Stimulated activated CD4-positive, alpha-beta T cell treated with anti-CD3 and anti-CD28 coated beads, Interleukin-4, amount 100 ng/mL, for 48 hours (primary cell): Measurements from ENCODE around the gene SHC2.
"Not testable (repeated sequence)": the region's sequence is repeated elsewhere in the genome, so short reads cannot be mapped to it uniquely, and the experiment has no call there.

Source experiments
- DNase-seq, 2 donors: peaks; one replicate each; pipeline ENCODE4 v3.0.0-alpha.2; 2020; ENCODE audit warnings: low read depth in 2 of 2

Gene SHC2

DNA sequence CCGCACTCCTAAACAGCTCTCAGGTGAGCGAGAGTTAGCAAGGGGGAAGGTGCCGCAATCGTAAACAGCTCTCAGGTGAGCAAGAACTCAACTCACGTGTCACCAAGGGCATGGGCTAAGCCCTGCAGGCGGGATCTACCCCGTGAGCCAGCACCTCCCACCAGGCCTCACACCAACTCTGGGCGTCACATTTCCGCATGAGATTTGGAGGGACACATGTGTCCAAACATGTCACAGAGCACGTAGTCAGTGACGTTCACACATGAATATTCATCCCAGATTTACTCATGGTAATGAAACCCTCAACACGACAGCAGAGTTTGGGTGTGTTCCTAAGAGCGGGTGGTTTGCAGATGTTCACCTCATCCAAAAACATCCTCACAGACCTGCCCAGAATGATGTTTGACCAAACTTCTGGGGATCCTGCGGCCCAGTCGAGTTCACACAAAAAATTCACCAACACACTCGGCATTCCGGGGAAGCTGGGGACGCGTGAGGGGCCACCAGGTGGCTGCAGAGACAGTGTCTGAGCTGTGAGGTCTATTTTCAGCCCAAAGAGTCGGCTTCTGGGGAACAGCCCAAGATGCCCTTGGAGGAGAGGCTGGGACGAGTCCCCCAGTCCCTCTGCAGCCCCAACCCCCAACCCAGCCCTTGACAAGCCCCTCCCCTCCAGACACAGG is 71.4 kb downstream of the SHC2 start:
- no peak for DNase-seq

DNA sequence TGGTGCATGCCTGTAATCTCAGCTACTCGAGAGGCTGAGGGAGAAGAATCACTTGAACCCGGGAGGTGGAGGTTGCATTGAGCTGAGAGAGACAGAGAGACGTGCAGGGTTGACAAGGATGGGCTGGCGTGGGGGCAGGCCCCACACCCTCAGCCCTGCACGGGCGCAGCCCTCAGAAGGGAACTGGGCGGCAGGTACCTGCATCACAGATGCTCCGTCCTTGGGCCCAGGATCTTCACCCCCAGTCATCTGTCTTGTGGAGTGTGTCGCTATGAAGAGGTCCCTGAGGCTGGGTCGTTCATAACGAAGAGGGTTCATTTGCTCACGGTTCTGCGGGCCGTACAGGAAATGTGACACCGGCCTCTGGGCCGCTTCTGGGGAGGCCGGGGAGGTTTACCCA is 72.1 kb downstream of the SHC2 start:
- no peak for DNase-seq

DNA sequence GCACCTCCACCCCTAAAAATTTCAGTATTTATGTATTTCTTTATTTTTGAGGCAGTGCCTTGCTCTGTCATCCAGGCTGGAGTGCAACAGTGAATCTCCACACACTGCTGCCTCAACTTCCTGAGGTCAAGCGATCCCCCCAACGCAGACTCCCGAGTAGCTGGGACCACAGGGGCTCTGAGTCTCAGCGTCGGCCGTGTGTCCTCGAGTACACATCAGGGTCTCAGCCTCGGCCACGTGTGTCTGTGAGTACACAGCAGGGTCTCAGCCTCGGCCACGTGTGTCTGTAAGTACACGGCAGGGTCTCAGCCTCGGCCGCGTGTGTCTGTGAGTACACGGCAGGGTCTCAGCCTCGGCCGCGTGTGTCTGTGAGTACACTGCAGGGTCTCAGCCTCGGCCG is 73.1 kb downstream of the SHC2 start:
- no peak for DNase-seq

DNA sequence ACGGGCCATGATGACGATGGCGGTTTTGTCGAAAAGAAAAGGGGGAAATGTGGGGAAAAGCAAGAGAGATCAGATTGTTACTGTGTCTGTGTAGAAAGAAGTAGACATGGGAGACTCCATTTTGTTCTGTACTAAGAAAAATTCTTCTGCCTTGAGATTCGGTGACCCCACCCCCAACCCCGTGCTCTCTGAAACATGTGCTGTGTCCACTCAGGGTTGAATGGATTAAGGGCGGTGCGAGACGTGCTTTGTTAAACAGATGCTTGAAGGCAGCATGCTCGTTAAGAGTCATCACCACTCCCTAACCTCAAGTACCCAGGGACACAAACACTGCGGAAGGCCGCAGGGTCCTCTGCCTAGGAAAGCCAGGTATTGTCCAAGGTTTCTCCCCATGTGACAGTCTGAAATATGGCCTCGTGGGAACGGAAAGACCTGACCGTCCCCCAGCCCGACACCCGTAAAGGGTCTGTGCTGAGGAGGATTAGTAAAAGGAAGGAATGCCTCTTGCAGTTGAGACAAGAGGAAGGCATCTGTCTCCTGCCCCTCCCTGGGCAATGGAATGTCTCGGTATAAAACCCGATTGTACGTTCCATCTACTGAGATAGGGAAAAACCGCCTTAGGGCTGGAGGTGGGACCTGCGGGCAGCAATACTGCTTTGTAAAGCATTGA is 74.1 kb downstream of the SHC2 start:
- DNase-seq = not testable (repeated sequence)

DNA sequence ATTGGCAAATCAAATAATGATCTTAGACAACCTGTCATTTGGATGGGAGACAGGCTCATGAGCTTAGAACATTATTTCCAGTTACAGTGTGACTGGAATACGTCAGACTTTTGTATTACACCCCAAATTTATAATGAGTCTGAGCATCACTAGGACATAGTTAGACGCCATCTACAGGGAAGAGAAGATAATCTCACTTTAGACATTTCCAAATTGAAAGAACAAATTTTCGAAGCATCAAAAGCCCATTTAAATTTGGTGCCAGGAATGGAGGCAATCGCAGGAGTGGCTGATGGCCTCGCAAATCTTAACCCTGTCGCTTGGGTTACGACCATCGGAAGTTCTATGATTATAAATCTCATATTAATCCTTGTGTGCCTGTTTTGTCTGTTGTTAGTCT is 74.6 kb downstream of the SHC2 start:
- DNase-seq = not testable (repeated sequence)

DNA sequence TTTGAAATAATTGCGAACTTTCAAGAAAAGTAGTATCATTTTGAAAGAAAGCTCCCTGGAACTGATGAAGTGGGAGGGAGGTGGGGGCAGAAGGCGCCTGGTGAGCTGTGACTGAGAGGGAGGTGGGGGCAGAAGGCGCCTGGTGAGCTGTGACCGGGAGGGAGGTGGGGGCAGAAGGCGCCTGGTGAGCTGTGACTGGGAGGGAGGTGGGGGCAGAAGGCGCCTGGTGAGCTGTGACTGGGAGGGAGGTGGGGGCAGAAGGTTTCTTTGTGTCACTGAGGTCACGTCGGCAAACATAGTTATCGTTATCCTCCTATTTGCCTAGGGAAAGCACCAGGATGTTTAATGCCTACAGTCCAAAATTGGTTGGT is 76.0 kb downstream of the SHC2 start:
- DNase-seq = no peak

DNA sequence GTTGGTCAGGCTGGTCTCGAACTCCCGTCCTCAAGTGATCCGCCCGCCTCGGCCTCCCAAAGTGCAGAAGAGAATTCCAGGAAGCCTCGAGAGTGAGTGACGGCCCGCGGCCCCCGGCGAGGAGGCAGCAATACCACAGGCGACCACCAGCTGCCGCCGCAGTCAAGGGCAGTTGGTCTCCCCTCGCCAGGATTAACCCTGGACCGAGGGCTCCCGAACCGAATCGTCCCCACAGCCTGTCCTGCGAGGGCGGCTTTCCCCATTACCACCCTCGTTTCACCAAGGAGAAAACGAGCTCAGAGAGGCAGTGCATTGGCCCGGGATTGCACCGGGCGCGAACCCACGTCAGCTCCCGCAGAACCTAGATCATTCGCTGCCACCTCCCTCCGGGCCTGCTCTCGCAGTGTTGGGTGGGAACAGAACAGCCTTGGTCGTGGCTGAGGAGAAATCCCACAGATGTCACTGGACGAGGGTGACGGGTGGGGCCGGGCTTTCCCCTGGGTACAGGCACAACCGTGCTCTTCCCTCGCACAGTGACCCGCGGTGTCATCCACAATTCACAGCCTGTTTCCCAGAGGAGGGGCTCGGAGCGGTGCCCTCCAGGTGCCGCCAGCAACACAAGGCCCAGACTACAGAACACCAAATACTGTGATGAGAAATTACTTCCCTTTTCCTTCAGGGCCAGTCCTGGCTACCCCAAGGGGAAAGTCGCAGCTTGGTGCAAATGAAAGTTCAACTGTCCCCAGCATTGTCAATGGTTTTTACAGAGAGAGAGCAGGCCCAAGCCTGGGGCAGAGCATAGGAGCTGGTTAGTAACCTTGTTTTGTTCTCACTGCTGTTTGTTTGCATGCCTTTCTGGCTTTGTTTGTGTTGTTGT is 76.7 kb downstream of the SHC2 start:
- DNase-seq = no peak

DNA sequence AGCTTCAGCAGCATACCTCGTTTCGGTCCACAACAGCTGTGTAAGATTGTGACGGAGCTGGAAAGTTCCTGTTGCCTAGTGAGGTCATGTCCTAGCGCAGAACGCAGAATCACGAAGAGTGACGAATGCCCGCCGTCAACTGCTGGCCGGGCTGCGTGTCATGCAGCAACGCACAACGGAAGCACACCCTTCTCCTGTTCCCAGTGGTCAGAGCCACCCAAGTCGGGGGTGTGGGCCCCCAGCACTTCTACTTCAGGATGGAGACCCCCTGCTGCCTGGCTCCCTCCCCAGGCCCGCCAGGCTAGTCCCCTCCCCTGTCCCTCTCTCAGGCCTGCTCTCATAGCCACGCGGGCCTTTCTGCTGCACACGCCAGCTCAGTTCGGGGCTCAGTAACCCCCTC is 77.8 kb downstream of the SHC2 start:
- DNase-seq = no peak

DNA sequence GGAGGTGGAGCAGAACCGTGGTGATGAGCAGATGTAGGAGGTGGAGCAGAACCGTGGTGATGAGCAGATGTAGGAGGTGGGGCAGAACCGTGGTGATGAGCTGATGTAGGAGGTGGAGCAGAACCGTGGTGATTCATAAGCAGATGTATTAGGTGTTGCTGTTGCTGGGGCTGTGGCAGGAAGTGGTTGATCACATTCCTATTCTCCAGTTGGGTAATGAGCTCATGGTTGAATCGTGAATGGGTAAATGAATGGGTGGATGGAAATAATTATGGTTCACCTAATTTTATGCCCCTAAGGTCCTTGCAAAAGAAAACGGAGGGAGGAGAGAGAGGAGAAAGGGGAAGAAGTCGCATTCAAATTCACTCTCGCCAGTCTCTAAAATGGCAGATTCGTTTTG is 78.3 kb downstream of the SHC2 start:
- DNase-seq = peak in 1 of 2 donors; percentile 37

DNA sequence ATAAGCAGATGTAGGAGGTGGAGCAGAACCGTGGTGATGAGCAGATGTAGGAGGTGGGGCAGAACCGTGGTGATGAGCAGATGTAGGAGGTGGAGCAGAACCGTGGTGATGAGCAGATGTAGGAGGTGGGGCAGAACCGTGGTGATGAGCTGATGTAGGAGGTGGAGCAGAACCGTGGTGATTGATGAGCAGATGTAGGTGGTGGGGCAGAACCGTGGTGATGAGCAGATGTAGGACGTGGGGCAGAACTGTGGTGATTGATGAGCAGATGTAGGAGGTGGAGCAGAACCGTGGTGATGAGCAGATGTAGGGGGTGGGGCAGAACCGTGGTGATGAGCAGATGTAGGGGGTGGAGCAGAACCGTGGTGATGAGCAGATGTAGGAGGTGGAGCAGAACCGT is 78.9 kb downstream of the SHC2 start:
- not testable (repeated sequence) for DNase-seq

DNA sequence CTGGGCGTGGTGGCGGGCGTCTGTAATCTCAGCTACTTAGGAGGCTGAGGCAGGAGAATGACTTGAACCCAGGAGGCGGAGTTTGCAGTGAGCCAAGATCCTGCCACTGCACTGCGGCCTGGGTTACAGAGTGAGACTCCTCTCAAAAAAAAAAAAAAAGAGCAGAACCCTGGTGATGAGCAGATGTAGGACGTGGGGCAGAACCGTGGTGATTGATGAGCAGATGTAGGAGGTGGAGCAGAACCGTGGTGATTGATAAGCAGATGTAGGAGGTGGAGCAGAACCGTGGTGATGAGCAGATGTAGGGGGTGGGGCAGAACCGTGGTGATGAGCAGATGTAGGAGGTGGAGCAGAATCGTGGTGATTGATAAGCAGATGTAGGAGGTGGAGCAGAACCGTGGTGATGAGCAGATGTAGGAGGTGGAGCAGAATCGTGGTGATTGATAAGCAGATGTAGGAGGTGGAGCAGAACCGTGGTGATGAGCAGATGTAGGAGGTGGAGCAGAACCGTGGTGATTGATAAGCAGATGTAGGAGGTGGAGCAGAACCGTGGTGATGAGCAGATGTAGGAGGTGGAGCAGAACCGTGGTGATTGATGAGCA is 80.1 kb downstream of the SHC2 start:
- not testable (repeated sequence) for DNase-seq

DNA sequence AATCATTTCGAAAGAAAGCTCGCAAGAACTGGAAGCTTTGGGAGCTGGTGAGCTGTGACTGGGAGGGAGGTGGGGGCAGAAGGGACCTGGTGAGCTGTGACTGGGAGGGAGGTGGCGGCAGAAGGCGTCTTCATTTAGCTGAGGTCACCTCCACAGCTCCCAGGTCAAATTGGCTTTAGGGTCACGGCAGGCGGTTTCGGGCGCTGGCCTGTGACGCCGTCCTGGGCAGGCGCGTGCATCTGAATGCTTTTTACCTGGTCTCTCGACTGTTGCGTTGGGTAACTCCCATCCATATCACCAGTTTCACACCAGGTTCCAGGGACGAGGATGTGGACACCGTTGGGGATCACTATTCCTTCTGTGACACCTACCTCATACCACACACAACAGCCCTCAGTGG is 81.0 kb downstream of the SHC2 start:
- no peak for DNase-seq

DNA sequence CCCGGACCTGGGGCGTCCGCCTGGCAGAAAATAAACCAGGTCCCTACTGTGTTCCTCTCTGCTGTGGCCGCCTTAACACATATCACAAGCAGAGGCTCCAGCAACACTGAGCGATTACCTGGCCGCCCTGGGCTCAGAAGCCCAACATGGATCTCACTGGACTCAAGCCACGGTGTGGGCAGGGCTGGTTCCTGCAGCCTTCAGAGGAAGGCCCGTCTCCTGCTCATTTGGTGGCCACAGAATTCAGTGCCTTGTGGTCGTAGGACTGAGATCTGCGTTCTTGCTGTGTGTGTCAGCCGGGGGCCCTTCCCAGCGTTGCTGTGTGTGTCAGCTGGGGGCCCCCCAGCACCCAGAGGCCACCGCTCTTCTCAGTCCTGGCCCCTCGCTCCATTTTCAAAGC is 82.1 kb downstream of the SHC2 start:
- DNase-seq = no peak

DNA sequence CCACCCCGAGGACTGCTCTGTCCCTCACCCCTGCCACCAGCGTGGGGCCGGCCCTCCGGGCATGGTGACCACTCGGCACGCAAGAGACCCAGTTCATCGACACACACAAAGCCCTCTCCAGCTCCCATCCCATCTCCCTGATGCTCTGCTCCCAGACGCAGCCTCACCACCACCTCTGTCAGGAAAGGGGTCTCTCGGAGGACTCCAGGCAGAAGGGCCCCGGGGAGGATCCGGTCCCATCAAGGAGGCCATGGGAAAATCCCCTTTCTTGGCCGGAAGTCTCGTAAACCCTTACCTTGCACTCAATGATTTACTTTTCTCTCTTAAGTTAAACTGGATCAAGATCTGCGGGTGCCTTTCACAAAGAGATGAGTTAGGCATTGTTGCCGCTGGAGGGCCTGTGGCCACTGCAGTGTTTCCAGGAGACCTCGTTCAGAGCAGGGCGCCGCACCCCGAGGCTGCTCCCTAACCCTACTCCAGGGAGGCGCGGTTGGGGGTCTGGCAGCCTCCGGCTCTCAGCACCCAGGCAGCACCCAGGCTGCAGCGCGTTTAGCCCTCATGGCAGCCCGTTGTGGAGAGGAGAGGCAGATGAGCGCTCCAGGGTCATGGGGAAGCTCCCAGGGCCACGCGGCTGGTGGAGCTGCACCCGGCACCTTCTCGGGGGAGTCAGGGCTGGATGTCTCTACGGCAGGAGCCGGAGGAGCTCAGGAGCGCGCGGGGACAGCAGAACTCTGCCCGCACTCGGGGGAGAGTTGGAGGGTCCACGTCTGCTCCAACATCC is 82.8 kb downstream of the SHC2 start:
- DNase-seq = no peak

DNA sequence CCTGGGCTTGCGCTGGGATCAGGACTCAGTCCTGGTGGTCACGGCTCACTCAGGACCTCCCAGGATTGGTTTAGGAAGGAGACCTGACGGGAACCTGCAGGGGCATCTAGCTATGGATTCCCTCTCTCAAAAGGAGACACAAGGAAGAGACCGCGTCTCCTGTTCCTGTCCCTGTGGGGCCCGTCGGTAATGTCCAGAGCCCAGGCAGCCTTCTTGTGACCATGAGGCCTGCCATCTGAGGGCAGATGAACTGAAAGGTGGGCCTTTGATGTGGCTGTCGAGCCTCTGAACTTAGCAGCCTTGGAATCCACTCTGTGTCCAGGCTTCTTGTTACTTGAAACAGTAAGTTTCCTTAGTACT is 84.7 kb downstream of the SHC2 start:
- DNase-seq = no peak

DNA sequence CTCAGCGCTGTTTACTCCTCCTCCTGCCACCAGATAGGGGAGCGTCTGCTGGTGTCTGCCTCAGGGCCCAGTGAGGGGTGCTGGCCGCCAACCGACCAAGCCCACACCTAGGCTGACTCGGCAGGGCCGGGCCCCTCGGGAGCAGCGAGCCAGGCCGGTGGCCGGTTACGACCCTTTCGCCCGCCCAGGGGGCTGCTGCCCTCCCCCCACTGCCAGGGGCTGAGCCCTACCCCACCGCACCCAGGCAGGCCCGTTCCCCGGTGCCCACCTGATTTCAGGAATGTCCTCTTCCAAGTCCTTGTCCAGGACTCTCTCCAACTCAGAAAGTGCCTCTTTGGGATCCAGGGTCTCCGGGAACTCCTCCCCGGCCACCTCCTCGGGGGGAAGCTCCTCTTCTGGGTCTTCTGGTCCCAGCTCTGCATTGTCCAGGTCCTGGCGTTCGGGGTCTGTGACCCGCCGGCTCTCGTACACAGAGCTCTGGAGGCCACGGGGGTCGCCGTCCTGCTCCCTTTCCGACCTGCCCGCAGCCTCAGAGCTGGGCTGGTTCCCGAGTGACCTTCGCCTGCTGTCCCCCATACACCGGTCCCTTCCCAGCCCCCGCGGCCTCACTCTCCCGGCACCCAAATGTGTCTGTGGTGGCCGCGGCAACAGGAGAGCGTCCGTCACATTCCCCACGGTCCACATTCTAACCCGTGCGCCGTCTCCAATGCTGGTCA is 85.3 kb downstream of the SHC2 start:
- DNase-seq = no peak

DNA sequence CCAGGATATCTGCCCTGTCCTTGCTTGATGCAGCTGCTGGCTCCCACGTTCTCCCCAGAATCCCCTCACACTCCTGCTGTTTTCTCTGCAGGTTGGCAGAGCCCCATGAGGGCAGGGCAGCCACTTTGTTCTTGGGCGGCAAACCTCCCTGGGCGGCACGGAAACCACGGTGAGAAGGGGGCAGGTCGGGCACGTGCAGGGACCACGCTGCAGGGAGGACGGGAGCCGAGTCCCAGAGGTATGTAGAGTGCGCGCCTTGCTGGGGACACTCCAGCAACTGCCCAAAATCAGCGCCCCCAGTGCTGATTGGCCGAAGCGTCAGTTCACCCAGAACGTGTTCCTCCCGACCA is 86.0 kb downstream of the SHC2 start:
- DNase-seq = no peak

DNA sequence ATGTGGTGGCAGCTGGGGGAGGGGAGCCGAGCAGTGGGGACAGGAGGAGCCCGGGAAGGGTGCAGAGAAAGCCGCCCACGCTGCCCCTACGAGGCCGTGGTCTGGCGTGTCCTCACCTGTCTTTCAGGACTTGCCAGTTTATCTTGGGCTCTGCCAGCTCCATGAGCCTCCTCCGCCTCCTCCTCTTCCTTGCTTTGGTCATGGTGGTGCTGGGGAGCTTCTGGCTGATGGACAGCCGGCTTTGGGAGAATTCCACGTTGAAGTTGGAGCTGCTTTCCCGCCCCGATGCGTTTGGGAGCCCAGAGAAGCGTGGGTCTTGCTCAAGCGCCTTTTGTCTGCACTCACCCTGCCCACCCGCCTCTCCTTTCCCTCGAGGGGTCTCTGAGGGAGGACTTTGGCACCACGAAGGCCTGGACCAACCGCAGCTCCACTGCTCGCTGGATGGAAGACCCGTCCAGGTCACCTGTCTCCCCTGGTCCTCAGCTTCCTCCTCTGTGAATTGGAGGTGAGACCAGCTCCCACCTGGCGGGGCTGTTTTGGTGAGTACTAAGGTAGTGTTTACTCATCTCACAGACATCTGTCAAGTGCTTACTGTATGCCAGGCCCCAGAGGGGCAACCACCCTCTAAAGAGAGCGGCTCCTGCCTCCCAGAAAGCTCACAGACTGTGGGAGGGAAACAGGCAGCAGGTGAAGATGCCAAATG is 86.5 kb downstream of the SHC2 start:
- no peak for DNase-seq

DNA sequence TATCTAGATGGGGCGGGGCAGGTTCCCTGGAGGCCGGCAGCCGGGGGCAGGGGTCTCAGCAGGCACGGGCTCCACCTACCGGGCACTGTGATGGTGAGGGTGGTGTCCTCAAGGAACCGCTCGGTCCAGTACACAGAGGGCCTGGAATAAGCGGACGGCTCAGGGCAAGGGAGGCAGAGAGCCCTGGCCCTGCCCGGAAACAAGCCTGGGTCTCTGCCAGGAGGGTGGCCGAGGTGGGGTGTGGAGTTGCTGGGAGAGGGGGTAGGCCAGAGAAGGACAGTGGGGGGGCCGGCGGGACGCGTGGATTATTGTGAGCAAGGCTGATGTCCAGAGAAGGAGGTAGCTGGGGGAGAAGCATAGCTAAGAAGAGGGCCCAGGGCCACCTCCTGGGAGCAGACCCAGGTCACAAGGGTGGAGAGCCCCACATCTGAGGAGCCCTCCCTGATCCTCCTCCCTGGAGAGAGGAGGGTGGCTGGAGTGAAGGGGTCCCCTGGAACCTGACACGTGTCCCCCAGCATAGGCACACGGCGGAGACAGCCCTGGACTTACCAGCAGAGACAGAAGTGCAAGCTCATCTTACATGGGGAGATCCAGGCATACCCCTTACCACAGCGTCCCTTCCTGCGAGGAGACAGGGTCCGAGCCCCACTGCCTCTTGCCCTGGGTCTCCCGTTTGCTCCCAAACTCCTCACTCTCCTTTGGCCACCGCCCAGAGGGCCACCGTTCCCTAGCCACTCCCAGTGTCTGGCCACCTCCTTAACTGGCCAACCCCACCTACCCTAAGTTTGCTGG is 87.2 kb downstream of the SHC2 start:
- no peak for DNase-seq
